PFSK-1 (cell line): Measurements from ENCODE around the gene RNF17.

Experiments used
- FOXP2 ChIP-seq: optimal IDR thresholded peaks from 2 replicates; pipeline ENCODE3; 2011; ENCODE audit warnings: borderline replicate concordance, control low read depth, inconsistent platforms; ENCODE audit not compliant: insufficient read depth; ENCODE audit errors: extremely low read length, extremely low read depth
- POLR2AphosphoS5 ChIP-seq: IDR thresholded peaks from 2 replicates; pipeline ENCODE4 v1.6.1; 2012; ENCODE audit warnings: low read depth, mild to moderate bottlenecking, control low read depth, low read length, moderate library complexity
- SIN3A ChIP-seq: IDR thresholded peaks from 2 replicates; pipeline ENCODE4 v1.6.1; 2012; ENCODE audit warnings: mild to moderate bottlenecking, low read length, moderate library complexity, borderline replicate concordance; ENCODE audit not compliant: insufficient read depth
- TAF1 ChIP-seq: IDR thresholded peaks from 2 replicates; pipeline ENCODE4 v1.6.1; 2012; ENCODE audit warnings: low read length, control low read depth, borderline replicate concordance; ENCODE audit not compliant: insufficient read depth
- TF ChIP-seq, protein P1 (sequence below), 2 experiments: IDR thresholded peaks; 2 replicates each; pipeline versions ENCODE4 v1.6.1 to v1.8.0; 2011 to 2012; ENCODE audit warnings: low read depth in 2 of 2, low read length in 2 of 2, control low read depth in 1 of 2, inconsistent platforms in 1 of 2, mild to moderate bottlenecking in 1 of 2, moderate library complexity in 1 of 2; ENCODE audit not compliant: insufficient read depth in 1 of 2

DNA sequence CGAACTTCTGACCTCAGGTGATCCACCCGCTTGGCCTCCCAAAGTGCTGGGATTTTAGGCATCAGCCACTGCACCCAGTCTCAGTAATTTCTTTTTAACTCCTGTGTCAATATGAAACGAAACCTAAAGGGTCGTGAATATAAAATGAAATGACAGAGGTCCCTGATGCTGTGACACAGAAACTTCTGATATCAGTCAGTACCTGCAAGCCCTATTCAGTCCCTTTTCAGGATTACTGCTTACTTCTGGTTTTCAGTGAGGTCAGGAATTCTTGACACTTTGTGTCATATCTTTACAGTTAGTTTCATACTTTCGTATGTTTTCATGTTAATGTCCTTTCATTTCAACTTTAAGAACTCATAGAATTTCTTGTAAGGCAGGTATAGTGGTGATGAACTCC, 58.7 kb downstream of the RNF17 start:
- TF ChIP-seq TAF1 = no peak
- no peak for TF ChIP-seq POLR2AphosphoS5
- TF ChIP-seq FOXP2 = no peak
- TF ChIP-seq, protein P1, sequence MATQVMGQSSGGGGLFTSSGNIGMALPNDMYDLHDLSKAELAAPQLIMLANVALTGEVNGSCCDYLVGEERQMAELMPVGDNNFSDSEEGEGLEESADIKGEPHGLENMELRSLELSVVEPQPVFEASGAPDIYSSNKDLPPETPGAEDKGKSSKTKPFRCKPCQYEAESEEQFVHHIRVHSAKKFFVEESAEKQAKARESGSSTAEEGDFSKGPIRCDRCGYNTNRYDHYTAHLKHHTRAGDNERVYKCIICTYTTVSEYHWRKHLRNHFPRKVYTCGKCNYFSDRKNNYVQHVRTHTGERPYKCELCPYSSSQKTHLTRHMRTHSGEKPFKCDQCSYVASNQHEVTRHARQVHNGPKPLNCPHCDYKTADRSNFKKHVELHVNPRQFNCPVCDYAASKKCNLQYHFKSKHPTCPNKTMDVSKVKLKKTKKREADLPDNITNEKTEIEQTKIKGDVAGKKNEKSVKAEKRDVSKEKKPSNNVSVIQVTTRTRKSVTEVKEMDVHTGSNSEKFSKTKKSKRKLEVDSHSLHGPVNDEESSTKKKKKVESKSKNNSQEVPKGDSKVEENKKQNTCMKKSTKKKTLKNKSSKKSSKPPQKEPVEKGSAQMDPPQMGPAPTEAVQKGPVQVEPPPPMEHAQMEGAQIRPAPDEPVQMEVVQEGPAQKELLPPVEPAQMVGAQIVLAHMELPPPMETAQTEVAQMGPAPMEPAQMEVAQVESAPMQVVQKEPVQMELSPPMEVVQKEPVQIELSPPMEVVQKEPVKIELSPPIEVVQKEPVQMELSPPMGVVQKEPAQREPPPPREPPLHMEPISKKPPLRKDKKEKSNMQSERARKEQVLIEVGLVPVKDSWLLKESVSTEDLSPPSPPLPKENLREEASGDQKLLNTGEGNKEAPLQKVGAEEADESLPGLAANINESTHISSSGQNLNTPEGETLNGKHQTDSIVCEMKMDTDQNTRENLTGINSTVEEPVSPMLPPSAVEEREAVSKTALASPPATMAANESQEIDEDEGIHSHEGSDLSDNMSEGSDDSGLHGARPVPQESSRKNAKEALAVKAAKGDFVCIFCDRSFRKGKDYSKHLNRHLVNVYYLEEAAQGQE (IDR thresholded peaks at IDR 0.05; ENCODE audit: insufficient read depth in 1 of 2, low read depth in 2 of 2, low read length in 2 of 2) = no peak
- no peak for TF ChIP-seq SIN3A
